Jurkat, Clone E6-1 (cell line): Measurements from ENCODE around the gene POLR1E.

Source experiments
- DNase-seq: peaks from one replicate; pipeline ENCODE4 v3.0.0-alpha.2; 2011; ENCODE audit warnings: low read depth, low spot score
- H3K4me3 ChIP-seq: 2 replicates; pipeline ENCODE4 v1.5.1; 2011; ENCODE audit warnings: mild to moderate bottlenecking, low read length, control low read depth, moderate library complexity

The POLR1E gene

GRCh38 chr9:37522971-37523370 lies 37.2 kb downstream of the POLR1E start:
- DNase-seq = no peak
- no peak overlapping the region for H3K4me3 ChIP-seq

DNA sequence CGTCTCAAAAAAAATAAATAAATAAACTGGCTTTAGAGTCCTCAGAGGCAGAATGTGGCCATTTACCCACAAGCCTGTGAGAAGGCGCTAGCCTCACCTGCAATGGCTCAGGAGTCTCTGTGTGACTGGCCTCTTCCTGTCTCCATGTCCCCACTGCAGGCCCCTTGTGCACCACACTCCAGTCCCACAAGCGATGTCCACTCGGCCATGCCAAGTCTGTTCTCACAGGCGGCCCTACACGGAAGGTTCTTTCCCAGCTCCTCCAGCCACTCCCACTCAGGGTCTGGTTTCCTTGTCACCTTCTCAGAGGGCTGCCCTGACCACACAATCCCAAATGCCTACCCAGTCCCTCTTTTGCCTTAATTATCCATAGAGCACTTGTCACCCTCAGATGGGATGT lies 38.2 kb downstream of the POLR1E start:
- no peak overlapping the region for H3K4me3 ChIP-seq
- no peak for DNase-seq

DNA sequence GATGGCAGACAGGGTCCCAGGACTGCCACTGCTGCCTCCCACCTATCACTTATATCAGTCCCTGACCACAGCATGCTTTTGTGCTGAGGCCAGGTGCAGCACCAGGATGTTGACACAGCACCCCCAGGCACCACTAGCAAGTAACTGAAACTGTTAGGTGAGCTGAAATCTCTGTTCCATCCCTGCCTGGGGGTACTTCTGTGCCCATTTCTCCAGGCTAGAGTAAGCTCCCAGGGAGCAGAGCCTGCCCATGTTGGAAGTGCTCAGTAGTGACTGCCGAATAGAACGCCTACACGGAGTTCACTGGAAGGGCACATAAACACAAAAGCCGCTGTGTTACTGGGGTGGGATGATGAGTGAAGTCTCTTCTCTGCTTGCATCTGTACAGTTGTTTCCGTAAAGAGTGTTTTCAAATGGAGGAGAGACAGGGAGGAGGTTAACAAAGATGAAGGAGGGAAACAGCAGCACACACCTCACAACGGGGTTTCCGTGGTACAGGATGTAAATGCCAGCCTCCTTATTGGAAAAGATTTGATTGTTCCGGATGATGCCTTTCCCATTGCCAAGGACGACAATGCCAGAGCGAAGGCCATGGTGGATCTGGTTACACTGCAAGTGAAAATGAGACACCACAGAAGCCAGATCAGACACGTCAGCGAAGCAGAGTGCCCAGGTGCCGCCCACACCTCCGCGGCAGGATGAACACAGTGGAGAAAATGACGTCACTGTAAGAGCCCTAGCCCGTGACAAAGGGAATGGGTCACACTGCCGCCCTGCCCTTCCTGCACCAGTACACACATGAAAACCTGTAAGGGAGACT lies 43.1 kb downstream of the POLR1E start:
- DNase-seq = no peak
- H3K4me3 ChIP-seq = no peak overlapping the region

DNA sequence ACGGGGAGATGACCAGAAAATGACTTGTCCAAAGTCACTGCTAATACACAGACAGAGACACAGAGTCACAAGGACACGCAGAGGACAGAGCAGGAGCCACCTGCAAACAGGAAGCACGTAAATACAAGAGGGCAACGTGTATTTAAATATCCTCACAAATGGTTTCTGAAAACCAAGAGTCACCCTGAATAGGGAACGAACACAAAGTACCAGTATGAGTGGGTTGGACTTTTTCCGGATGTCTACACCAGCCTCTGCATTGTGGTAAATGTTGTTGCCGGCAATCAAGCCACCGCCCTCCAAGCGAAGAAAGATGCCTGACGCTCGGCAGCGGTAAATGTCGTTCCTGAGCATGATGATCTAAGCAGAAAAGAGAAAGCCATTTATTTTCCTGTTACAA lies 46.0 kb downstream of the POLR1E start:
- DNase-seq = no peak
- H3K4me3 ChIP-seq = no peak overlapping the region

- no peak overlapping the region for H3K4me3 ChIP-seq
- no peak for DNase-seq
These were observed 48.7 kb downstream of the POLR1E start for GRCh38 chr9:37534412-37534811.

DNA sequence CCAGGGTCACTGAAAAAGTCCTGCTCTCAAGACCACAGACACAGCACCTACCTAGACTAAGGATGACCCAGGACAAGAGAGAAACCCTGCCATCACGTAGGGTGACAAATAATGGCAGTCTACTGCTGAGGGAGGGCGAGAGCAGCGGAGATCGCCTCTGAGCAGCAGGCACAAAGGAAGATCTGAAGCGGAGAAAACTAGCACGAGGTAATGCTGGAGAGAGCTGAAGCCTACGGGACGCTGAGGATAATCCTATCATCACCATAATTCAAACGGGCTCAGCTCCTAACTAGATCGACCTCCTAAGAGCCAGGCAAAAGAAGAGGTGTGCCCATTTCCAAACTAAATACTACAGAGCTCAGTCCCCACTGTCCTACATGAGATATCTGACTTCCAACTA lies 49.2 kb downstream of the POLR1E start:
- DNase-seq = no peak
- H3K4me3 ChIP-seq = no peak overlapping the region

GRCh38 chr9:37538099-37538498 lies 52.4 kb downstream of the POLR1E start:
- no peak for DNase-seq
- H3K4me3 ChIP-seq = no peak overlapping the region

DNA sequence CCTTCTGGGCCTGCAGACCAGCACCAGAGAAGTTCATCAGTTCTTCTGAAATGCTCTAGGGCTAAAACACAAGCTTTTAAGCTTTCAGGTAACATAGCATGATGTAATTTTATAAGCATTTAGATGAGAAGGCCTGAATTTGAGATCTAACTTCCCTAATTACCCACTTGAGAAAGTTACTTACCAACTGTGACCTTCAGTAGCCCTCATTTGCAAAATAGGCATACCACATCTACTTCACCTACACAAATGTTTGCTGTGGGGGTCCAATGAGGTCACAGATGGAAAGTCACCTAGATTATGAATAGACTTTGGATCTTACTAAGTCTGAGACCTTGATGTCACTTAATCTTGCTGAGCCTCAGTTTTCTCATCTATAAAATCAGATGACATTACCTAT lies 53.9 kb downstream of the POLR1E start:
- H3K4me3 ChIP-seq = no peak overlapping the region
- DNase-seq = no peak

DNA sequence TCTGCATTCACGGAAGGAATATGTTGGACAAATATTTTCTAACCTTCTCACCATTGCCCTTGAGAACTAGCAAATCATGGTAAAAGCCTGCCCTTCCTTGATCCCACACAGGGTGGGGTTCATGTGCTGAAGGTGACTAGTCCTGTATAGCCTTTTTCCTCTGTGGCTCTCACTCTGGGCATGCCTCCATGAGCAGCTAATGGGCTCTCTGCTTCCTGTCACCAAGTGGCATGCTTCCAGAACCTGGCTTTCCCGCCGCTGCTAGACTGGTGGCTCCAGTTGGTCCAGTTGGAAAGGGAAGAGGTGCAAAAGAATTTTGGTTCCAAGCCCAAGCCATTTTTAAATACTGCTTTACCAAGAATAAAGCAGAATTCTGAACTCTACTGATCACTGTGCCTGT lies 54.9 kb downstream of the POLR1E start:
- no peak for DNase-seq
- no peak overlapping the region for H3K4me3 ChIP-seq

DNA sequence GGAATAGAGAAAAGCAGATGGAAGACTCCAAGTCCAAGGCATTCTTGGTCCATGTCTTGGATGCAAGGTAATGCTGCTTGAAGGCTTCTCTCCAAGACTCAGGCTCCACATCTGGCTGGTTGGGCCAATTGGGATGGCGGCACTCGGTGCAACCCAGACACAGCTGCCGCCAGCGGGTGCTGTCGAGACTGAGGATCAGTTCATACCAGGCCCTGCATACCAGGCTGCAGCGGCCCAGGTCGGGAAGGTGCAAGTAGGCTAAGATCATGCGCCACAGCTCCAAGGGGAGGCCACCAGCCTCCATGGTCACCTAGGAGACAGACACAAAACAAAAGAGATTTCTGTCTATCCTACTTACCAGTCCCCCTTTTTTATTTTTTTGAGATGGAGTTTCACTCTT lies 55.7 kb downstream of the POLR1E start:
- H3K4me3 ChIP-seq = no peak overlapping the region
- DNase-seq = no peak

DNA sequence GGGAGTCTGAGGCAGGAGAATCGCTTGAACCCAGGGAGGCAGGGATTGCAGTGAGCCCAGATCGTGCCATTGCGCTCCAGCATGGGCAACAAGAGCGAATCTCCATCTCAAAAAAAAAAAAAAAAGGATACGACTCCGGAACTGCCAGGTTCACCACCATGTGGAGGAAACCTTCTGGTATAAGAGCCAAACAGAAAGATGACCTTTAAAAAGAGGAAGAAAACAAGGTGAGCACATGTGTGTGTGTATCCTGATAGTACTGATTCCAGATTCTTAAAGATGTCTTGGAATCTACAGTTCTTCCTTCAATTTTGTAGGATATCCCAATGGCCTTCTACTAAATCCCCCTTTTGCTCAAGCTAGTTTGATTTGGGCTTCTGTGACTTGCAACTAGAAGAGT lies 56.7 kb downstream of the POLR1E start:
- DNase-seq = no peak

GRCh38 chr9:37542895-37543294 lies 57.1 kb downstream of the POLR1E start:
- DNase-seq = no peak
- no peak overlapping the region for H3K4me3 ChIP-seq

More for the DNA sequence above, 56.7 kb downstream of the POLR1E start:
- H3K4me3 ChIP-seq = no peak overlapping the region

- H3K4me3 ChIP-seq = no peak overlapping the region
- no peak for DNase-seq
These were observed 57.7 kb downstream of the POLR1E start for GRCh38 chr9:37543468-37543867.

GRCh38 chr9:37547328-37547878 lies 61.7 kb downstream of the POLR1E start:
- no peak overlapping the region for H3K4me3 ChIP-seq
- no peak for DNase-seq

GRCh38 chr9:37549527-37549926 lies 63.8 kb downstream of the POLR1E start:
- no peak for DNase-seq
- H3K4me3 ChIP-seq = no peak overlapping the region

DNA sequence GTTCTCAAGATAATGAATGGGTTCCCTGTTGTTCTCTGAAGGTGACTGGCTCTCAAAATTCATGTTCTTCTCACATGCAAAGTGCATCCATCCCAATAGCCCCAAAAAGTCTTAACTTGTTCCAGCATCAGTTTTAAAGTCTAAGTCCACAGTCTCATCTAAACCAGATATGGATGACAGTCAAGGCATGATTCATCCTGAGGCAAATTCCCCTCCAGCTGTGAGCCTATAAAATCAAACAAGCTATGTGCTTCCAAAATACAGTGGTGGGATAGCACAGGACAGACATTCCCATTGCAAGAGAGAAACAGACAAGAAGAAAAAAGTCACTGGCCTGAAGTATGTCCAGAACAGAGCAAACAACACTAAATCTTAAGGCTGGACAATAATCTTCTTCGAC lies 65.0 kb downstream of the POLR1E start:
- H3K4me3 ChIP-seq = no peak overlapping the region
- DNase-seq = no peak

- DNase-seq = no peak
- no peak overlapping the region for H3K4me3 ChIP-seq
These were observed 65.7 kb downstream of the POLR1E start for GRCh38 chr9:37551468-37551867.

DNA sequence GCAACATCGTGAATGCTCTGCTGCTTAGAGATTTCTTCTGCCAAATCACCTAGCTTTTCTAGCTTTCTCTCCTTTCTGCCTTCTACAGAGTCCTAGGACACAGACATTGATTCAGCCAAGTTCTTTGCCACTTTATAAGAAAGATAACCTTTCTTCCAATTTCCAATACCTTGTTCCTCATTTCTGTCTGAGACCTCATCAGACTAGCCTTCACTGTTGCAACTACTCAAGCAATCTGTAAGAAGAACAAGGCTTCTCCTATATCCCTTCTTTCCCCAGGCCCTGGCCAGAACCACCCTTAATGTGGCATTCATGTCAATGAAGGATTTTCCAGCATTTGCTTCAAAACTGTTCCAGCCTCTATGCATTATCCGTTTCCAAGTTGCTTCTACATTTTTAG lies 66.1 kb downstream of the POLR1E start:
- H3K4me3 ChIP-seq = no peak overlapping the region
- DNase-seq = no peak
